Testis (tissue), 3 donors: ENCODE data around the gene SAPCD1. TPM values are rescaled to one million over a fixed set of nuclear protein-coding genes. Genes with fewer than 3 reads are reported as not detected.
"Not testable (repeated sequence)": the region's sequence is repeated elsewhere in the genome, so short reads cannot be mapped to it uniquely, and the experiment has no call there.

Source experiments
- DNase-seq: peaks from one replicate; pipeline ENCODE4 v3.0.0-alpha.2; 2019
- H3K27ac ChIP-seq, 2 donors: fragments of 200-600 bp; sonication (generic); one replicate each; pipeline ENCODE4 v1.5.1; 2019
- H3K27me3 ChIP-seq: fragments of 200-600 bp; sonication (generic); one replicate; pipeline ENCODE4 v1.5.1; 2019
- H3K36me3 ChIP-seq: fragments of 200-600 bp; sonication (generic); one replicate; pipeline ENCODE4 v1.5.1; 2017; ENCODE audit warnings: low read depth; ENCODE audit errors: missing control alignments
- H3K4me1 ChIP-seq: fragments of 200-600 bp; sonication (generic); one replicate; pipeline ENCODE4 v1.5.1; 2019
- H3K4me3 ChIP-seq, 2 donors: fragments of 200-600 bp; sonication (generic); one replicate each; pipeline ENCODE4 v1.5.1; 2017 to 2019
- H3K9me3 ChIP-seq: fragments of 200-600 bp; sonication (generic); one replicate; pipeline ENCODE4 v1.5.1; 2017
- CTCF ChIP-seq, 3 experiments: fragments of 450-650 bp in 2 of 3; fragments of 200-600 bp in 1 of 3; sonication (generic) in 1 of 3; IDR thresholded peaks; one replicate each; pipeline ENCODE4 v1.5.1; 2016 to 2019; ENCODE audit warnings: antibody characterized with exemption in 3 of 3, mild to moderate bottlenecking in 2 of 3, moderate library complexity in 1 of 3
- POLR2A ChIP-seq: fragments of 450-650 bp; IDR thresholded peaks from one replicate; pipeline ENCODE4 v1.6.1; 2017; ENCODE audit warnings: antibody characterized with exemption, mild to moderate bottlenecking, moderate library complexity
- WGBS, 2 donors: methylation state at CpG; one replicate each; pipeline ENCODE4 v1.1.5; 2018; 5-methylcytosine and 5-hydroxymethylcytosine counted together
- intact Hi-C: fragments of 100-400 bp; cut with DNase I; formaldehyde crosslinking; loops from one replicate; pipeline ENCODE4 v1.15.1; 2023; ENCODE audit warnings: low total_unique reads
- polyA plus RNA-seq: library from polyadenylated mRNA; stranded (reverse); fragments of 350-450 nt; fragmentation: Illumina TruSeq; extraction: RNeasy Lipid Tissue Mini Kit (QIAGEN cat#74804); gene quantifications from one replicate; pipeline ENCODE4 v1.2.3, GENCODE V29; 2014; ENCODE audit warnings: low read depth, low replicate concordance; ENCODE audit not compliant: insufficient read depth
- total RNA-seq, 2 donors: library from RNA; depleted of rRNA; stranded (reverse); fragments of >200 nt; gene quantifications; one replicate each; pipeline ENCODE4 v1.2.3, GENCODE V29; 2016

Gene SAPCD1
- total and polyA plus RNA-seq, 3 donors from 2014 or later, result 5.9 to 11.6 (median 10.4) TPM

GRCh38 chr6:31797588-31797987, 35.1 kb downstream of the SAPCD1 start:
- DNase-seq, result no peak
- Histone ChIP-seq H3K27ac (no peak overlapping the region), H3K4me1 (peaks cover 13% of the 10 kb centered on the region), H3K4me3 (no peak overlapping the region), H3K27me3 (no peaks in the 10 kb centered on the region), H3K9me3 (no peaks in the 10 kb centered on the region), H3K36me3 (no peaks in the 10 kb centered on the region)
- TF ChIP-seq POLR2A, result no peak
- TF ChIP-seq CTCF (IDR thresholded peaks at IDR 0.05), result no peak
- 53 to 58% methylated on average over 5 of the region's 5 CpGs for WGBS, 2 donors
- intact Hi-C loops, result no loop called here

- intact Hi-C loops, result no loop called here
- H3K27me3 ChIP-seq, result no peaks in the 10 kb centered on the region
- H3K9me3 ChIP-seq, result no peaks in the 10 kb centered on the region
- H3K4me3 ChIP-seq, result no peak overlapping the region
- peaks cover 6% of the 10 kb centered on the region for H3K4me1 ChIP-seq
- no peaks in the 10 kb centered on the region for H3K36me3 ChIP-seq
- H3K27ac ChIP-seq, result no peak overlapping the region
- WGBS, 2 donors, result 91 to 95% methylated on average over 12 of the region's 12 CpGs
- no peak for DNase-seq
- TF ChIP-seq POLR2A (no peak), CTCF (IDR thresholded peaks at IDR 0.05) (no peak)
Observed at GRCh38 chr6:31799781-31800180, 37.3 kb downstream of the SAPCD1 start.

- WGBS, 2 donors, result 89 to 94% methylated on average over 8 of the region's 8 CpGs
Observed at GRCh38 chr6:31801031-31801927, 38.8 kb downstream of the SAPCD1 start.

GRCh38 chr6:31805939-31806469, 43.5 kb downstream of the SAPCD1 start:
- Histone ChIP-seq H3K27me3 (no peaks in the 10 kb centered on the region), H3K27ac (peak overlapping the region; percentile 97), H3K9me3 (no peaks in the 10 kb centered on the region), H3K4me1 (peaks cover 8% of the 10 kb centered on the region), H3K36me3 (no peaks in the 10 kb centered on the region), H3K4me3 (peak overlapping the region; percentile 72 to 84)
- WGBS, 2 donors, result 8 to 13% methylated on average over 7 of the region's 7 CpGs
- no peak for DNase-seq
- intact Hi-C loops, result no loop called here
- no peak for TF ChIP-seq POLR2A
- no peak for TF ChIP-seq CTCF (IDR thresholded peaks at IDR 0.05)

More at GRCh38 chr6:31801031-31801927, 38.8 kb downstream of the SAPCD1 start:
- H3K27ac ChIP-seq, H3K4me3 ChIP-seq, H3K9me3 ChIP-seq, intact Hi-C loops, H3K36me3 ChIP-seq, H3K27me3 ChIP-seq, H3K4me1 ChIP-seq, DNase-seq: not testable (repeated sequence)

GRCh38 chr6:31806470-31807272, 44.2 kb downstream of the SAPCD1 start, which contains the start of gene LSM2:
TSS of gene LSM2 (minus strand) at chr6:31806966. CDS start at chr6:31806757, 209 bp downstream.
- intact Hi-C loops, result no loop called here

GRCh38 chr6:31808599-31808998, 46.1 kb downstream of the SAPCD1 start:
- H3K36me3 ChIP-seq, H3K9me3 ChIP-seq, intact Hi-C loops, H3K27me3 ChIP-seq, DNase-seq, H3K4me3 ChIP-seq, H3K27ac ChIP-seq, H3K4me1 ChIP-seq: not testable (repeated sequence)
- 87 to 94% methylated on average over 10 of the region's 10 CpGs for WGBS, 2 donors

More at GRCh38 chr6:31806470-31807272, 44.2 kb downstream of the SAPCD1 start, which contains the start of gene LSM2:
- peak within 1 kb of the TSS; percentile 97 for H3K27ac ChIP-seq
- peak; percentile 98 for DNase-seq
- H3K9me3 ChIP-seq, result no peaks in the 10 kb centered on the region
- H3K4me3 ChIP-seq, result peak within 1 kb of the TSS; percentile 72 to 84
- peaks cover 8% of the 10 kb centered on the region for H3K4me1 ChIP-seq
- H3K36me3 ChIP-seq, result no peaks in the 10 kb centered on the region
- WGBS, 2 donors, result 0 to 1% methylated on average over 36 to 51 of the region's 51 CpGs
- TF ChIP-seq CTCF (IDR thresholded peaks at IDR 0.05) (peak in 1 of 3 experiments; percentile 29), POLR2A (peak; percentile 63)
- no peaks in the 10 kb centered on the region for H3K27me3 ChIP-seq
